Thymus (tissue), 11 donors: ENCODE data around the gene TVP23C. TPM values are rescaled to one million over a fixed set of nuclear protein-coding genes. Genes with fewer than 3 reads are reported as not detected.
"Not testable (repeated sequence)": the region's sequence is repeated elsewhere in the genome, so short reads cannot be mapped to it uniquely, and the experiment has no call there.

Source experiments
- DNase-seq, 9 donors: peaks; one replicate each; pipeline ENCODE4 v3.0.0-alpha.2; 2013; ENCODE audit warnings: low spot score in 9 of 9, low read depth in 6 of 9, missing footprints in 1 of 9
- H3K27ac ChIP-seq, 2 donors: one replicate each; pipeline ENCODE4 v1.5.1; 2013; ENCODE audit warnings: control low read depth in 1 of 2, low read depth in 1 of 2, low read length in 1 of 2, mild to moderate bottlenecking in 1 of 2, moderate library complexity in 1 of 2
- H3K27me3 ChIP-seq, 2 donors: one replicate each; pipeline ENCODE4 v1.5.1; 2013; ENCODE audit warnings: low read length in 1 of 2; ENCODE audit not compliant: control insufficient read depth in 2 of 2, insufficient read depth in 1 of 2
- H3K36me3 ChIP-seq, 2 donors: one replicate each; pipeline ENCODE4 v1.5.1; 2013; ENCODE audit warnings: low read length in 1 of 2, mild to moderate bottlenecking in 1 of 2, moderate library complexity in 1 of 2; ENCODE audit not compliant: control insufficient read depth in 2 of 2, insufficient read depth in 2 of 2
- H3K4me1 ChIP-seq, 2 donors: one replicate each; pipeline ENCODE4 v1.5.1; 2013; ENCODE audit warnings: low read length in 2 of 2; ENCODE audit not compliant: control insufficient read depth in 2 of 2, insufficient read depth in 2 of 2
- H3K4me3 ChIP-seq, 2 donors: one replicate each; pipeline ENCODE4 v1.5.1; 2013; ENCODE audit warnings: low read length in 2 of 2, control low read depth in 1 of 2, mild to moderate bottlenecking in 1 of 2
- H3K9me3 ChIP-seq, 2 donors: one replicate each; pipeline ENCODE4 v1.5.1; 2013; ENCODE audit warnings: low read length in 1 of 2, mild to moderate bottlenecking in 1 of 2; ENCODE audit not compliant: control insufficient read depth in 2 of 2, insufficient read depth in 1 of 2
- WGBS: extraction: QIAGEN DNeasy Blood & Tissue Kit; methylation state at CpG from one replicate; pipeline ENCODE4 v1.1.7; 2013; 5-methylcytosine and 5-hydroxymethylcytosine counted together
- polyA plus RNA-seq: library from polyadenylated mRNA; stranded (reverse); fragments of 200-250 nt; gene quantifications from one replicate; pipeline ENCODE4 v1.2.3, GENCODE V29; 2013
- total RNA-seq: library from RNA; stranded (reverse); fragments of 120-200 nt; gene quantifications from one replicate; pipeline ENCODE4 v1.2.4, GENCODE V29; 2013
- donor health status: healthy.

The TVP23C gene
- total and polyA plus RNA-seq, 2 donors = 5.9 to 8.4 TPM

GRCh38 chr17:15512071-15512709, 51.1 kb downstream of the TVP23C start:
- H3K27ac ChIP-seq = no peak overlapping the region
- no peak for DNase-seq
- 98% methylated on average over 4 of the region's 4 CpGs for WGBS

GRCh38 chr17:15511142-15511541, 52.1 kb downstream of the TVP23C start:
- Histone ChIP-seq H3K9me3 (no peaks in the 10 kb centered on the region), H3K27ac (no peak overlapping the region), H3K27me3 (no peaks in the 10 kb centered on the region), H3K4me3 (no peak overlapping the region), H3K36me3 (peaks cover 0 to 3% of the 10 kb centered on the region in 2 donors), H3K4me1 (no peaks in the 10 kb centered on the region)
- 84% methylated on average over 2 of the region's 2 CpGs for WGBS
- no peak for DNase-seq

More at GRCh38 chr17:15512071-15512709, 51.1 kb downstream of the TVP23C start:
- no peak overlapping the region for H3K4me3 ChIP-seq
- no peaks in the 10 kb centered on the region for H3K27me3 ChIP-seq
- no peaks in the 10 kb centered on the region for H3K4me1 ChIP-seq
- H3K9me3 ChIP-seq = no peaks in the 10 kb centered on the region
- peaks cover 0 to 3% of the 10 kb centered on the region in 2 donors for H3K36me3 ChIP-seq

DNA sequence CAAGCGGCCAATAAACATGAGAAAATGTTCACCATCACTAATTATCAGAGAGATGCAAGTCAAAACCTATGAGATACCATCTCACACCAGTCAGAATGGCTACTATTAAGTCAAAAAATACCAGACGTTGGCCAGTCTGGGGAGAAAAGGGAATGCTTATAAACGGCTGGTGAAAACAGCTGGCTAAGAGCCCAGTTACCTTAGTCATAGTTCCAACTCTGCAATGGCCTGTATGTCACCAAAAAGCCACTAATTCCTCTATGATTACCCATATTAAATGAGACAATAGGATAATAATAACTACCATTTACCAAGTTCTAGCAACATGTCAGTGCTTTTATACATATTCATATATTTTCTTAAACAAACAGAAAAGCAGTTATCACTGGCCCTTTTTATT, 52.9 kb downstream of the TVP23C start:
- no peaks in the 10 kb centered on the region for H3K9me3 ChIP-seq
- 96% methylated on average over 3 of the region's 3 CpGs for WGBS
- H3K4me3 ChIP-seq = no peak overlapping the region
- no peaks in the 10 kb centered on the region for H3K4me1 ChIP-seq
- no peak overlapping the region for H3K27ac ChIP-seq
- no peak for DNase-seq
- no peaks in the 10 kb centered on the region for H3K36me3 ChIP-seq
- H3K27me3 ChIP-seq = no peaks in the 10 kb centered on the region

- WGBS = 98% methylated on average over 5 of the region's 5 CpGs
- H3K4me3 ChIP-seq = no peak overlapping the region
- H3K4me1 ChIP-seq = no peaks in the 10 kb centered on the region
- no peak overlapping the region for H3K27ac ChIP-seq
- no peaks in the 10 kb centered on the region for H3K9me3 ChIP-seq
- DNase-seq = no peak
- no peaks in the 10 kb centered on the region for H3K36me3 ChIP-seq
- H3K27me3 ChIP-seq = no peaks in the 10 kb centered on the region
These were observed 54.2 kb downstream of the TVP23C start for GRCh38 chr17:15509095-15509494.

GRCh38 chr17:15508466-15508865, 54.8 kb downstream of the TVP23C start:
- whole genome bisulfite sequencing = 87% methylated on average over 7 of the region's 7 CpGs
- Histone ChIP-seq H3K4me1 (no peaks in the 10 kb centered on the region), H3K4me3 (no peak overlapping the region), H3K36me3 (no peaks in the 10 kb centered on the region), H3K9me3 (no peaks in the 10 kb centered on the region), H3K27ac (no peak overlapping the region), H3K27me3 (no peaks in the 10 kb centered on the region)
- DNase-seq = no peak

GRCh38 chr17:15507896-15508295, 55.4 kb downstream of the TVP23C start:
- WGBS = 97% methylated on average over 3 of the region's 3 CpGs

DNA sequence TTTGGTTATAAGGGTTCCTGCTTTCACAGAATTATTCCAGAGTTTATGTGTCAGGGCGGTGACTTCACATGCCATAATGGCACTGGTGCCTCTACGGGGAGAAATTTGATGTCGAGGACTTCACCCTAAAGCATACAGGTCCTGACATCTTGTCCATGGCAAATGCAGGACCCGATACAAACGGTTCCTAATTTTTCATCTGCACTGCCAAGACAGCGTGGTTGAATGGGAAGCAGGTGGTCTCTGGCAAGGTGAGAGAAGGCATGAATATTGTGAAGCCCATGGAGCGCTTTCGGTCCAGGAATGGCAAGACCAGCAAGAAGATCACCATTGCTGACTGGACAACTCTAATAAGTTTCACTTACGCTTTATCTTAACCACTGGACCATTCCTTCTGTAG, 56.3 kb downstream of the TVP23C start:
- 97% methylated on average over 9 of the region's 9 CpGs for WGBS
- no peaks in the 10 kb centered on the region for H3K36me3 ChIP-seq
- no peaks in the 10 kb centered on the region for H3K27me3 ChIP-seq
- H3K27ac ChIP-seq = no peak overlapping the region
- H3K4me1 ChIP-seq = no peaks in the 10 kb centered on the region
- H3K4me3 ChIP-seq = no peak overlapping the region
- H3K9me3 ChIP-seq = no peaks in the 10 kb centered on the region
- DNase-seq = no peak

More at GRCh38 chr17:15507896-15508295, 55.4 kb downstream of the TVP23C start:
- H3K4me1 ChIP-seq = no peaks in the 10 kb centered on the region
- no peak overlapping the region for H3K4me3 ChIP-seq
- H3K27me3 ChIP-seq = no peaks in the 10 kb centered on the region
- H3K36me3 ChIP-seq = no peaks in the 10 kb centered on the region
- DNase-seq = no peak
- no peak overlapping the region for H3K27ac ChIP-seq
- H3K9me3 ChIP-seq = no peaks in the 10 kb centered on the region

DNA sequence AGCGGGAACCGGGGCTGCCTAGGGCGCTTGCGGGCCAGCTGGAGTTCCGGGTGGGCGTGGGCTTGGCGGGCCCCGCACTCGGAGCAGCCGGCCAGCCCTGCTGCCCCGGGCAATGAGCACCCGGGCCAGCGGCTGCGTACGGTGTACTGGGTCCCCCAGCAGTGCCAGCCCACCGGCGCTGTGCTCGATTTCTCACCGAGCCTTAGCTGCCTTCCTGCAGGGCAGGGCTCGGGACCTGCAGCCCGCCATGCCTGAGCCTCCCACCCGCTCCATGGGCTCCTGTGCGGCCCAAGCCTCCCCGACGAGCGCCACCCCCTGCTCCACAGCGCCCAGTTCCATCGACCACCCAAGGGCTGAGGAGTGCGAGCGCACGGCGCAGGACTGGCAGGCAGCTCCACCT, 57.6 kb downstream of the TVP23C start:
- not testable (repeated sequence) for H3K36me3 ChIP-seq, H3K4me3 ChIP-seq, H3K27me3 ChIP-seq, H3K27ac ChIP-seq, DNase-seq, H3K9me3 ChIP-seq, H3K4me1 ChIP-seq
- 97% methylated on average over 32 of the region's 32 CpGs for WGBS

GRCh38 chr17:15503731-15504130, 59.6 kb downstream of the TVP23C start:
- Histone ChIP-seq H3K27ac (no peak overlapping the region), H3K36me3 (no peaks in the 10 kb centered on the region)
- WGBS = 97% methylated on average over 2 of the region's 2 CpGs

More at GRCh38 chr17:15503731-15504130, 59.6 kb downstream of the TVP23C start:
- Histone ChIP-seq H3K4me1 (peaks cover 0 to 4% of the 10 kb centered on the region in 2 donors), H3K4me3 (no peak overlapping the region), H3K27me3 (no peaks in the 10 kb centered on the region), H3K9me3 (no peaks in the 10 kb centered on the region)
- DNase-seq = no peak
